G401 (cell line): ENCODE data around the gene KLF7. TPM values are rescaled to one million over a fixed set of nuclear protein-coding genes. Genes with fewer than 3 reads are reported as not detected.
A peak's percentile ranks its signal among the peaks of the same experiment; 100 is the strongest.

Experiments used
- DNase-seq: peaks from one replicate; pipeline ENCODE4 v3.0.0-alpha.2; 2015; ENCODE audit warnings: low spot score
- in situ Hi-C: cut with HindIII; loops from 2 replicates; pipeline ENCODE4 v1.10.0; 2016; ENCODE audit warnings: low sequenced_read_pairs, mixed read lengths
- total RNA-seq: library from RNA; depleted of rRNA; stranded (reverse); fragments of >200 nt; shearing (Covaris generic); gene quantifications from 2 replicates; pipeline ENCODE4 v1.2.3, GENCODE V29; 2014

The KLF7 gene
- total RNA-seq, 1 experiment from 2014 or later: 1.2 TPM

GRCh38 chr2:207153266-207153975, 12.3 kb downstream of the KLF7 start:
- no peak for DNase-seq
- in situ Hi-C loops: no loop called here

GRCh38 chr2:207151048-207151447, 14.7 kb downstream of the KLF7 start:
- in situ Hi-C loops: no loop called here
- DNase-seq: peak; percentile 36

- no peak for DNase-seq
- in situ Hi-C loops: no loop called here
Observed at GRCh38 chr2:207150284-207150683, 15.5 kb downstream of the KLF7 start.

GRCh38 chr2:207149249-207150213, 16.2 kb downstream of the KLF7 start:
- peak; percentile 83 for DNase-seq
- in situ Hi-C loops: no loop called here

- DNase-seq: no peak
- in situ Hi-C loops: no loop called here
Observed at GRCh38 chr2:207148020-207148419, 17.7 kb downstream of the KLF7 start.

GRCh38 chr2:207144173-207144785, 21.5 kb downstream of the KLF7 start:
- in situ Hi-C loops: no loop called here
- DNase-seq: no peak

GRCh38 chr2:207143215-207144172, 22.3 kb downstream of the KLF7 start:
- peak; percentile 70 for DNase-seq
- in situ Hi-C loops: no loop called here

- in situ Hi-C loops: no loop called here
Observed at GRCh38 chr2:207142461-207142860, 23.3 kb downstream of the KLF7 start.

GRCh38 chr2:207141386-207141785, 24.4 kb downstream of the KLF7 start:
- in situ Hi-C loops: no loop called here
- peak; percentile 27 for DNase-seq

More at GRCh38 chr2:207142461-207142860, 23.3 kb downstream of the KLF7 start:
- DNase-seq: peak; percentile 52

- in situ Hi-C loops: no loop called here
- DNase-seq: no peak
Observed at GRCh38 chr2:207140265-207140664, 25.5 kb downstream of the KLF7 start.

GRCh38 chr2:207139552-207139951, 26.2 kb downstream of the KLF7 start:
- in situ Hi-C loops: no loop called here
- DNase-seq: no peak

GRCh38 chr2:207138627-207139297, 27.0 kb downstream of the KLF7 start:
- in situ Hi-C loops: no loop called here
- DNase-seq: peak; percentile 61

GRCh38 chr2:207137596-207138337, 28.0 kb downstream of the KLF7 start:
- DNase-seq: no peak
- in situ Hi-C loops: no loop called here

GRCh38 chr2:207136874-207137273, 28.9 kb downstream of the KLF7 start:
- DNase-seq: peak; percentile 31
- in situ Hi-C loops: no loop called here

- no peak for DNase-seq
- in situ Hi-C loops: no loop called here
Observed at GRCh38 chr2:207135801-207136457, 29.8 kb downstream of the KLF7 start.

GRCh38 chr2:207135340-207135739, 30.4 kb downstream of the KLF7 start:
- no peak for DNase-seq
- in situ Hi-C loops: no loop called here
